ENCODE data around the gene PLEKHA7. TPM values are rescaled to one million over a fixed set of nuclear protein-coding genes. Genes with fewer than 3 reads are reported as not detected.
"Not testable (repeated sequence)": the region's sequence is repeated elsewhere in the genome, so short reads cannot be mapped to it uniquely, and the experiment has no call there.

PLEKHA7 gene
- total RNA-seq, 2 experiments from 2014 or later = 5.1 to 5.6 TPM

GRCh38 chr11:17014833-17015626 lies 816 bp upstream of the PLEKHA7 start:
- Mint-ChIP-seq H3K36me3 (no peaks in the 10 kb centered on the region), H3K27ac (no peak overlapping the region), H3K27me3 (peaks cover 29% of the 10 kb centered on the region), H3K4me1 (peaks cover 7% of the 10 kb centered on the region), H3K9me3 (no peaks in the 10 kb centered on the region), H3K4me3 (peak overlapping the region; percentile 81)
- peak; percentile 20 for DNase-seq

GRCh38 chr11:17013548-17014320 lies 480 bp downstream of the PLEKHA7 start:
- H3K4me3 Mint-ChIP-seq = peak overlapping the region; percentile 68
- peaks cover 7% of the 10 kb centered on the region for H3K4me1 Mint-ChIP-seq
- no peaks in the 10 kb centered on the region for H3K36me3 Mint-ChIP-seq
- DNase-seq = peak; percentile 30
- H3K27ac Mint-ChIP-seq = no peak overlapping the region
- no peaks in the 10 kb centered on the region for H3K9me3 Mint-ChIP-seq
- H3K27me3 Mint-ChIP-seq = peaks cover 29% of the 10 kb centered on the region

DNA sequence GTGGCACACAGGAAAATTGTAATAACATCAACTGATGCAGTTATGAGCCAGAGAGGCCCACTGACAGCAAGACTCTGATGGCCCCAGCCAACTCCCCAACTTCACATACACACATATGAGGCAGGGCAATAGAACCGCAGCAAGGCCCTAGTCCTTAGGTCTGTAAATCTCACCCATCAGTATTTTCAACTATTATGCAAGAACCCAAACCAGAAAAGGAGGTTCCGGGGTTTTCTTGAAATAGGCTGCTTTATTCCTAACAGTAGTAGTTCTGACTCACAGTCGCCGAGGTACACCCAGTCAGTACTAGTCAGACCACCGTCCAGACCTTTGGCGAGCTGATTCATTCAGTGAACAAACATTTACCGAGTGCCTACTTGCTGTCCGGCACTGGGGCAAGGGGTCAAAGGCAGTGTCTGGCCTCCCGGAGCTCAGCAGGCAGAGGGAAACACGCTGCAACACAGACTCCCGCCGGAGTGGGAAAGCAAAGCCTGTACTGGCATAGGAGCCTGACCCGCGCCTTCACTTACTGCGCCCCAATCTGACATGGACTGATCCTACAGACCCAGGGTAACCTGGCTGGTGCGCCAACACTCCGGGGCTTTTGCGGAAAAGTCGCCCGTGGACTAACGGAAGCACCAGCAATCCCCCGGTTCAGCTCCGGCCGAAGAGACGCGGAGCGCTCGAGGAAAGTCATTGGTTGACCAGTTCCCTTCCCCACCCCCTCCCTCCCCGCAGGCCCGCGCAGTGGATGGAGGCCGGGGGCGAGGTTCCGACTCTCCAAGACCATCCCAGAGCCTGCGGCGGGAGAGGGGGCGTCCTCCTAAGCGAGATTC lies 1.3 kb downstream of the PLEKHA7 start:
- H3K27me3 Mint-ChIP-seq = peaks cover 29% of the 10 kb centered on the region
- H3K27ac Mint-ChIP-seq = no peak overlapping the region
- H3K36me3 Mint-ChIP-seq = no peaks in the 10 kb centered on the region
- DNase-seq = no peak
- peaks cover 7% of the 10 kb centered on the region for H3K4me1 Mint-ChIP-seq
- no peaks in the 10 kb centered on the region for H3K9me3 Mint-ChIP-seq
- peak overlapping the region; percentile 68 for H3K4me3 Mint-ChIP-seq

DNA sequence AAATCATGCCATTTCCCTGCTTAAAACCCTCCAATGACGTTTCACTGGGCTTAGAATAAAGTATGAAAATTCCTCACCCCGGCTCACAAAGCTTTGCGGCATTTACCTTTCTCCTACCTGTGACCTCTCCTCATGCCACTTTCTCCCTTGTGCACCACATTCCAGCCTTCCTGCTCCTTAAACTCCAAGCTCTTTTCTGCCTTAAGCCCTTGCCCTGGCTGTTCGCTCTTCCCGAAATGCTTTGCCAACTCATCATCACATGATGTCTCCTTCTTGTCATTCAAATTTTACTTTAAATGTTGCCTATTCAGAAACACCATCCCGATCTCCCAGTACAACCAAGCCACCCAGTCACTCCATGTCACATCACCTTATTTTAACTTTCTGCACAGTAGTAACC lies 2.0 kb downstream of the PLEKHA7 start:
- Mint-ChIP-seq H3K4me3 (no peak overlapping the region), H3K27ac (no peak overlapping the region), H3K4me1 (peaks cover 7% of the 10 kb centered on the region), H3K27me3 (peaks cover 29% of the 10 kb centered on the region), H3K9me3 (no peaks in the 10 kb centered on the region), H3K36me3 (no peaks in the 10 kb centered on the region)
- DNase-seq = no peak

DNA sequence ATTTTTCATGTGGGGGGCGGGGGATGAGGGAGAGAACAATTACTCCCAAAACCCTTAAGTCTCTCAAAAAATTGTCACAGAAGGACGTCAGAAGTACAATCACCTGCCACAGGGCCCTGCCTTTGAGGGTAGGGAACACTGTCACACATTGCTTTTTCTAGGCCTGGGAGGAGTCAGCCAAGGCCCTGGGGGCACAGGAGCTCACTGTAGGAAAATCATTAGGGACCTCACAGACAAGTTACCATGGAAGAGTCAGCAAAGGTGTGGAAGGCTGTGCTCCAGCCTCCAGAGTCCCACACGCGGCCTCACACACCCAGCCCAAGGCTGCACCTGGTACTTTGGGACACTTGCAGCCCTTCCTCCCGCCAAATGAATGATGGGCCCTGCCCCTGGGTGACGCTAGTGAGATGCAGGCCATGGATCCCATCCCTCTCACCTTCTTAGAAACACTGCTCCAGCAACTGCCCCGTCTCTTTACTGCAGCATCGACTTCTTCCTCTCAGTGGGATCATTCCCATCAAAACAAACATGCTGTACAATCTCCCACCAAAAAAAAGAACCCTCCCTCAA lies 3.3 kb downstream of the PLEKHA7 start:
- peaks cover 7% of the 10 kb centered on the region for H3K4me1 Mint-ChIP-seq
- no peak for DNase-seq
- no peaks in the 10 kb centered on the region for H3K9me3 Mint-ChIP-seq
- no peaks in the 10 kb centered on the region for H3K36me3 Mint-ChIP-seq
- peaks cover 17% of the 10 kb centered on the region for H3K27me3 Mint-ChIP-seq
- no peak overlapping the region for H3K4me3 Mint-ChIP-seq
- no peak overlapping the region for H3K27ac Mint-ChIP-seq

- H3K36me3 Mint-ChIP-seq = no peaks in the 10 kb centered on the region
- H3K4me1 Mint-ChIP-seq = no peaks in the 10 kb centered on the region
- DNase-seq = no peak
- H3K27me3 Mint-ChIP-seq = peaks cover 3% of the 10 kb centered on the region
- H3K9me3 Mint-ChIP-seq = no peaks in the 10 kb centered on the region
- H3K27ac Mint-ChIP-seq = no peak overlapping the region
- no peak overlapping the region for H3K4me3 Mint-ChIP-seq
Measured at GRCh38 chr11:17008099-17008498, 6.1 kb downstream of the PLEKHA7 start.

DNA sequence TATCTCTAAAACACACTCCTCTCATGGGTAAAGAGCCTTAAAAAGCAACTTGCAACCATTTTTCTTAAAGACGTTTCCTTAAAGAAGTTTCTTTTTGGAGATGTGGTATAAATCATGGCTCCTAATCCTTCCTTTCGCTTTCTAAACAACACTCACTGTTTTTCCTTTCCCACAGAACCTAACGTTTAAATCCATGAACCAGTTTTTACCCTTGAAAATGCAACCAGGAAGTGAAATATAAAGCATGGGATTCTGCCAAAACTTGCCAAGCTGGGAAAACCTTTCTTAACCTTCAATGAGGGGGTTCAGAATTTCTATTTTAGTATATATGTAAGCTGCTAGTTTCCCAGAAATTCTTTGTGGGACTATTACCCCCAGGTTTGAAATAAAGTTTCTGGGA lies 8.6 kb downstream of the PLEKHA7 start:
- H3K27ac Mint-ChIP-seq = no peak overlapping the region
- H3K27me3 Mint-ChIP-seq = peaks cover 3% of the 10 kb centered on the region
- H3K36me3 Mint-ChIP-seq = no peaks in the 10 kb centered on the region
- H3K4me3 Mint-ChIP-seq = no peak overlapping the region
- H3K9me3 Mint-ChIP-seq = no peaks in the 10 kb centered on the region
- H3K4me1 Mint-ChIP-seq = no peaks in the 10 kb centered on the region
- no peak for DNase-seq

- Mint-ChIP-seq H3K4me1 (no peaks in the 10 kb centered on the region), H3K27ac (no peak overlapping the region), H3K9me3 (no peaks in the 10 kb centered on the region), H3K27me3 (no peaks in the 10 kb centered on the region), H3K4me3 (no peak overlapping the region), H3K36me3 (no peaks in the 10 kb centered on the region)
- DNase-seq = no peak
Measured at GRCh38 chr11:17004486-17005148, 9.6 kb downstream of the PLEKHA7 start.

- H3K27ac Mint-ChIP-seq = no peak overlapping the region
- no peaks in the 10 kb centered on the region for H3K36me3 Mint-ChIP-seq
- peaks cover 5% of the 10 kb centered on the region for H3K27me3 Mint-ChIP-seq
Measured at GRCh38 chr11:17003426-17003825, 10.8 kb downstream of the PLEKHA7 start.

DNA sequence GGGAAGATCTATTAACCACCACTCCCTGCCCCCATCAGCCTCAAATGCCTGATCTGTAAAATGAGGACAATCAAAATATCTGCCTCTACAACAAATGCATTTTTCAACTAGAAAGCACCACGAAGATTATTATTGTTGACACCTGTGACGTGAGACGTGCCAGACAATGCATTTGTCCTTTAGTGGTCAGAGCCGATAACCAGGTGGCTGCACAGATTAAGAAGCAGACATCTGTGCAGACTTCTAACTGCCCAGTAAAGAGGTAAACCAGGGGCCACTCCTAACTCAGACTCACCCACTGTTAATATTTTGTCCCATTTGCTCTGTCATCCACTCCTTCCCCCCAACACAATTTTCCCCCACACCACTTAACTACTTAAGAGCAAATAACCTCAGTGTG lies 11.7 kb downstream of the PLEKHA7 start:
- H3K4me1 Mint-ChIP-seq = no peaks in the 10 kb centered on the region
- H3K27ac Mint-ChIP-seq = no peak overlapping the region
- peaks cover 5% of the 10 kb centered on the region for H3K27me3 Mint-ChIP-seq
- no peaks in the 10 kb centered on the region for H3K36me3 Mint-ChIP-seq
- no peak for DNase-seq
- no peak overlapping the region for H3K4me3 Mint-ChIP-seq
- H3K9me3 Mint-ChIP-seq = no peaks in the 10 kb centered on the region

More at GRCh38 chr11:17003426-17003825, 10.8 kb downstream of the PLEKHA7 start:
- Mint-ChIP-seq H3K4me3 (no peak overlapping the region), H3K9me3 (no peaks in the 10 kb centered on the region), H3K4me1 (no peaks in the 10 kb centered on the region)
- no peak for DNase-seq

- no peak overlapping the region for H3K4me3 Mint-ChIP-seq
- H3K9me3 Mint-ChIP-seq = no peaks in the 10 kb centered on the region
- no peak overlapping the region for H3K27ac Mint-ChIP-seq
- no peaks in the 10 kb centered on the region for H3K36me3 Mint-ChIP-seq
- peaks cover 5% of the 10 kb centered on the region for H3K27me3 Mint-ChIP-seq
- H3K4me1 Mint-ChIP-seq = no peaks in the 10 kb centered on the region
- no peak for DNase-seq
Measured at GRCh38 chr11:17001806-17002205, 12.4 kb downstream of the PLEKHA7 start.

DNA sequence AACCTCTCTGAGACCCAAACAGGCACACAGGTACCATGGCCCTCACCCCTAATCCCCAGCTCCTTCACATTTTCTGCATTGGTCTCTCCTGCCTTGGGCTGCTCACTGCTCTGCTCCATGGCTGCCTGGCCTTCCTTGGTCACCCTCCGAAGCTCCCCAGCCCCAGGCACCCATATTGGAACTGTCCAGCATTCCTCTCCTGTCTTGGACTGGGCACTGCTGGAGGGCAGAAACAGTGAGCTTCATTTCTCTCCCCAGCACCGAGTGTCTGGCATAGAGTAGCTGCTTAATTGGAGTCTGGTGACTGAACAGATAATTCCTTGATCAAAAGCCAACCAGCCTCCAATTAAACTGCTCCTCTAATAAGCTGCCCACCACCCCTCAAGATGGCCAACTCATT lies 13.2 kb downstream of the PLEKHA7 start:
- H3K4me1 Mint-ChIP-seq = no peaks in the 10 kb centered on the region
- peaks cover 5% of the 10 kb centered on the region for H3K27me3 Mint-ChIP-seq
- no peaks in the 10 kb centered on the region for H3K36me3 Mint-ChIP-seq
- no peak overlapping the region for H3K27ac Mint-ChIP-seq
- no peak for DNase-seq
- H3K4me3 Mint-ChIP-seq = no peak overlapping the region
- no peaks in the 10 kb centered on the region for H3K9me3 Mint-ChIP-seq

- H3K36me3 Mint-ChIP-seq, H3K4me3 Mint-ChIP-seq, H3K27ac Mint-ChIP-seq, DNase-seq, H3K27me3 Mint-ChIP-seq, H3K4me1 Mint-ChIP-seq, H3K9me3 Mint-ChIP-seq: not testable (repeated sequence)
Measured at GRCh38 chr11:17000253-17000652, 14.0 kb downstream of the PLEKHA7 start.

- no peaks in the 10 kb centered on the region for H3K36me3 Mint-ChIP-seq
- no peak overlapping the region for H3K27ac Mint-ChIP-seq
- no peaks in the 10 kb centered on the region for H3K4me1 Mint-ChIP-seq
Measured at GRCh38 chr11:16999116-16999515, 15.1 kb downstream of the PLEKHA7 start.

More at GRCh38 chr11:16999116-16999515, 15.1 kb downstream of the PLEKHA7 start:
- peaks cover 5% of the 10 kb centered on the region for H3K27me3 Mint-ChIP-seq
- no peak overlapping the region for H3K4me3 Mint-ChIP-seq
- DNase-seq = no peak
- no peaks in the 10 kb centered on the region for H3K9me3 Mint-ChIP-seq
